SU-DHL-6 (cell line): Measurements from ENCODE around the gene LASP1NB.

Experiments
- EZH2phosphoT487 ChIP-seq: fragments of 200-600 bp; sonication (generic), shearing (Covaris generic); conservative IDR thresholded peaks from 2 replicates; pipeline ENCODE4 v1.6.1; 2018; ENCODE audit warnings: mild to moderate bottlenecking, antibody characterized with exemption, low read length, moderate library complexity, mixed read lengths
- TF ChIP-seq, protein P1 (sequence below): fragments of 200-600 bp; sonication (generic); IDR thresholded peaks from one replicate; pipeline ENCODE4 v1.5.1; 2017; ENCODE audit warnings: antibody characterized with exemption, mild to moderate bottlenecking, low read length, moderate library complexity; ENCODE audit not compliant: insufficient read depth, poor library complexity, severe bottlenecking

DNA sequence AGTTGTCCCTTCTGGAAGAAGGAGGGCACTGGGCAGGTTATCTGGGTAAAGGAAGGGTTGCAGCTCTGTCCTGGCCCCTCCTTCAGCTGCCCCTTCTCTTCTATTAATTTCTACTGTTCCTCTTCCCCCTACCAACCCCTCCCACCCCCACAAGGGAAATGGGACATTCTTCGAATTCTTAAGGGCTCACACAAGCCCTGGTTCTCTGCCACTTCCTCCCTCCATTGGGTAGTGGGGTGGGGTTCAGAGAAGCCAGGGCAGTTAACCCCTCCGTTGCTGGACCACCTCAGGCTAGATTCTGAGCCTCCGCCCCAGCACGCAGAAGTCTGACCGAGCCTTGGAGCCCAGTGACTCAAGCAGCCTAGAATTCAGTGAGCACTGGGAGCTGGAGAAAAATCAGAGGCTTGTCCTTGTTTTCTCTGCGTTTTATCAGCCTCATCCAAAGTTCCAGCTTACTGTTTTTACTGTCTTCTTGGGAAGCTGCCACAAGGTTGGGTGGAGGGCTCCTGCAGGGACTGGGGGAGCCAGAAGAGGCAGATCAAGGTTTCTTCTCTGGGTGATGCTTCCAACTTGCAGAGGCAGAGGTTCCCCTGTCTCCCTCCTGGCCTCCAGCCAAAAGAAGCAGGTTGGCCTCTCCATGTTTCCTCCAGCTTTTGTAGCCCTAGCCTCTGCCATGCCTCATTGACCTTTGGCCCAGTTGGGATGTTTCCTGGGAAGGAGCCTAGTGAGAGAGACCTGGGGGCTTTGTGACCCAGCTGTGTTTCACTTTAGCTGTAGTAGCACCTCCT is 45.3 kb upstream of the LASP1NB start:
- TF ChIP-seq, protein P1, sequence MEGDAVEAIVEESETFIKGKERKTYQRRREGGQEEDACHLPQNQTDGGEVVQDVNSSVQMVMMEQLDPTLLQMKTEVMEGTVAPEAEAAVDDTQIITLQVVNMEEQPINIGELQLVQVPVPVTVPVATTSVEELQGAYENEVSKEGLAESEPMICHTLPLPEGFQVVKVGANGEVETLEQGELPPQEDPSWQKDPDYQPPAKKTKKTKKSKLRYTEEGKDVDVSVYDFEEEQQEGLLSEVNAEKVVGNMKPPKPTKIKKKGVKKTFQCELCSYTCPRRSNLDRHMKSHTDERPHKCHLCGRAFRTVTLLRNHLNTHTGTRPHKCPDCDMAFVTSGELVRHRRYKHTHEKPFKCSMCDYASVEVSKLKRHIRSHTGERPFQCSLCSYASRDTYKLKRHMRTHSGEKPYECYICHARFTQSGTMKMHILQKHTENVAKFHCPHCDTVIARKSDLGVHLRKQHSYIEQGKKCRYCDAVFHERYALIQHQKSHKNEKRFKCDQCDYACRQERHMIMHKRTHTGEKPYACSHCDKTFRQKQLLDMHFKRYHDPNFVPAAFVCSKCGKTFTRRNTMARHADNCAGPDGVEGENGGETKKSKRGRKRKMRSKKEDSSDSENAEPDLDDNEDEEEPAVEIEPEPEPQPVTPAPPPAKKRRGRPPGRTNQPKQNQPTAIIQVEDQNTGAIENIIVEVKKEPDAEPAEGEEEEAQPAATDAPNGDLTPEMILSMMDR = no peak
- no peak for TF ChIP-seq EZH2phosphoT487
